HEK293 (cell line): Measurements from ENCODE around the gene RAC3.
A peak's percentile ranks its signal among the peaks of the same experiment; 100 is the strongest.

Experiments used
- CTCF ChIA-PET: fragments of 350-600 bp; formaldehyde crosslinking; extraction: SDS; loops from one replicate; lab custom pipeline; 2021; ENCODE audit warnings: antibody characterized with exemption; lab: Yijun Ruan, JAX
- POLR2A ChIA-PET: fragments of 300-600 bp; formaldehyde crosslinking; extraction: SDS; loops from one replicate; lab custom pipeline; 2020; ENCODE audit warnings: antibody characterized with exemption, inconsistent platforms; lab: Yijun Ruan, JAX
- H3K27ac ChIP-seq: fragments of 200-500 bp; sonication (Bioruptor generic); 2 replicates; pipeline ENCODE4 v1.5.1; 2014; ENCODE audit warnings: low read depth, low read length, control low read depth, inconsistent platforms; ENCODE audit errors: extremely low read depth
- H3K36me3 ChIP-seq, 2 experiments: fragments of 200-500 bp in 1 of 2; sonication (Bioruptor generic) in 1 of 2; 1 replicate in 1 of 2; 2 replicates in 1 of 2; pipeline ENCODE4 v1.5.1; 2014 to 2017; ENCODE audit warnings: inconsistent platforms in 2 of 2, low read length in 2 of 2; ENCODE audit not compliant: control insufficient read depth in 2 of 2, insufficient read depth in 1 of 2
- H3K4me1 ChIP-seq: fragments of 200-500 bp; sonication (Bioruptor generic); 2 replicates; pipeline ENCODE4 v1.5.1; 2014; ENCODE audit warnings: mild to moderate bottlenecking, low read length, inconsistent platforms; ENCODE audit not compliant: control insufficient read depth, insufficient read depth
- H3K4me3 ChIP-seq: 2 replicates; pipeline ENCODE4 v1.5.1; 2011; ENCODE audit warnings: low read depth, mild to moderate bottlenecking, control low read depth, low read length, moderate library complexity
- H3K9me3 ChIP-seq: fragments of 200-500 bp; sonication (Bioruptor generic); 2 replicates; pipeline ENCODE4 v1.5.1; 2014; ENCODE audit warnings: low read depth, low read length, inconsistent platforms; ENCODE audit not compliant: control insufficient read depth, insufficient read depth
- BCL11B ChIP-seq: fragments of 450-650 bp; formaldehyde crosslinking; IDR thresholded peaks from 2 replicates; pipeline ENCODE4 v1.5.1; 2016; ENCODE audit warnings: low read depth, missing biosample characterization, missing genetic modification characterization
- KLF1 ChIP-seq: fragments of 450-650 bp; formaldehyde crosslinking; IDR thresholded peaks from 2 replicates; pipeline ENCODE4 v1.5.1; 2016; ENCODE audit warnings: missing biosample characterization, missing genetic modification characterization
- REPIN1 ChIP-seq: fragments of 450-650 bp; formaldehyde crosslinking; IDR thresholded peaks from 2 replicates; pipeline ENCODE4 v1.5.1; 2017; ENCODE audit warnings: missing biosample characterization, missing genetic modification characterization, low read depth
- SALL2 ChIP-seq: fragments of 450-650 bp; formaldehyde crosslinking; IDR thresholded peaks from 2 replicates; pipeline ENCODE4 v1.5.0; 2017; ENCODE audit warnings: missing biosample characterization, mild to moderate bottlenecking, missing genetic modification characterization, borderline replicate concordance
- SCRT2 ChIP-seq: fragments of 450-650 bp; formaldehyde crosslinking; IDR thresholded peaks from 2 replicates; pipeline ENCODE4 v1.5.1; 2016; ENCODE audit warnings: missing biosample characterization, missing genetic modification characterization
- YY2 ChIP-seq: fragments of 450-650 bp; formaldehyde crosslinking; IDR thresholded peaks from 2 replicates; pipeline ENCODE4 v1.5.1; 2016; ENCODE audit warnings: missing biosample characterization, missing genetic modification characterization
- ZEB2 ChIP-seq: fragments of 450-650 bp; formaldehyde crosslinking; IDR thresholded peaks from 2 replicates; pipeline ENCODE4 v1.5.1; 2016; ENCODE audit warnings: missing biosample characterization, missing genetic modification characterization
- ZIC2 ChIP-seq: fragments of 450-650 bp; formaldehyde crosslinking; IDR thresholded peaks from 2 replicates; pipeline ENCODE4 v1.5.1; 2016; ENCODE audit warnings: missing biosample characterization, missing genetic modification characterization
- ZNF48 ChIP-seq: fragments of 450-650 bp; formaldehyde crosslinking; IDR thresholded peaks from 2 replicates; pipeline ENCODE4 v1.5.1; 2016; ENCODE audit warnings: missing biosample characterization, missing genetic modification characterization
- ZNF561 ChIP-seq: fragments of 450-650 bp; IDR thresholded peaks from 2 replicates; pipeline ENCODE4 v1.5.1; 2018; ENCODE audit warnings: missing biosample characterization, missing genetic modification characterization, borderline replicate concordance
- ZNF623 ChIP-seq: fragments of 450-650 bp; formaldehyde crosslinking; IDR thresholded peaks from 2 replicates; pipeline ENCODE4 v1.5.1; 2016; ENCODE audit warnings: missing biosample characterization, missing genetic modification characterization
- TF ChIP-seq, protein P1 (sequence below): fragments of 450-650 bp; formaldehyde crosslinking; IDR thresholded peaks from 2 replicates; pipeline ENCODE4 v1.5.1; 2017; ENCODE audit warnings: missing biosample characterization, mild to moderate bottlenecking, missing genetic modification characterization, moderate library complexity
- TF ChIP-seq, protein P2 (sequence below): fragments of 450-650 bp; formaldehyde crosslinking; IDR thresholded peaks from 2 replicates; pipeline ENCODE4 v1.5.1; 2016; ENCODE audit warnings: missing biosample characterization, missing genetic modification characterization
- TF ChIP-seq, protein P3 (sequence below): fragments of 450-650 bp; formaldehyde crosslinking; IDR thresholded peaks from 2 replicates; pipeline ENCODE4 v1.5.1; 2016; ENCODE audit warnings: missing biosample characterization, missing genetic modification characterization
- TF ChIP-seq, protein P4 (sequence below): fragments of 450-650 bp; formaldehyde crosslinking; IDR thresholded peaks from 2 replicates; pipeline ENCODE4 v1.5.1; 2017; ENCODE audit warnings: missing biosample characterization, missing genetic modification characterization

RAC3 gene

DNA sequence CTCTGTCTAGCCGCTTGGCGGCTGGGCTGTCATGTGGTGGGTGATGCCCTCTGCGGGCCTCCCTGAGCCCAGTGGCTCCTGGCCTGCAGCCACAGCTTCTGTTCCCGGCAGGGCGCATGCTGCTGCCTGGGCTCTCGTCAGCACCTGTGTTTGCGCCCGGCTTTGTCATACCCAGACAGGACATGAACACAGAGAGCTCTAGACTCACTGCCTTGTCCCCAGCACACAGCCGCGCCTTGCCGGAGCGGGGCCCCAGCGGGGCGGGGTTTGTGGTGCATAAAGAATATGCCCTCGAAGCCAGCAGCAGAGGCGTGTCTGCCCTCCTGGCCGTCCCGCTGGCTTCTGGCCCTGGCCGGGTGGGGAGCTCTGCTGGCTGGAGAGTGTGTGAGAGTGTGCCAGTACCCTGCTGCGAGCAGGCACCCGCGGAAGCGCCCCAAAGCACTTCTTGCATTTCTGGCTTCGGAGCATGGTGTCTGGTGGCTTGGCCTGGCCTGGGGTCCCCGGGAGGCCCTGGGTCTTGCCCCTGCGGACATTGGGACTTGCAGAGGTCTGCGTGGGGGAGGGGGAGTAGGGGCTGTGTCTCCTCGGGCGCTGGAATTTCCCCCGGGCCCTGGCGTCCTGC lies 39.7 kb upstream of the RAC3 start (continued):
- TF ChIP-seq BCL11B (tag by site-specific recombination) (no peak), ZEB2 (tag by site-specific recombination) (no peak), REPIN1 (tag by site-specific recombination) (no peak), ZNF48 (tag by site-specific recombination) (no peak), SCRT2 (tag by site-specific recombination) (no peak), YY2 (no peak), SALL2 (tag by site-specific recombination) (no peak), KLF1 (tag by site-specific recombination) (peak; percentile 41)
- TF ChIP-seq, protein P1, sequence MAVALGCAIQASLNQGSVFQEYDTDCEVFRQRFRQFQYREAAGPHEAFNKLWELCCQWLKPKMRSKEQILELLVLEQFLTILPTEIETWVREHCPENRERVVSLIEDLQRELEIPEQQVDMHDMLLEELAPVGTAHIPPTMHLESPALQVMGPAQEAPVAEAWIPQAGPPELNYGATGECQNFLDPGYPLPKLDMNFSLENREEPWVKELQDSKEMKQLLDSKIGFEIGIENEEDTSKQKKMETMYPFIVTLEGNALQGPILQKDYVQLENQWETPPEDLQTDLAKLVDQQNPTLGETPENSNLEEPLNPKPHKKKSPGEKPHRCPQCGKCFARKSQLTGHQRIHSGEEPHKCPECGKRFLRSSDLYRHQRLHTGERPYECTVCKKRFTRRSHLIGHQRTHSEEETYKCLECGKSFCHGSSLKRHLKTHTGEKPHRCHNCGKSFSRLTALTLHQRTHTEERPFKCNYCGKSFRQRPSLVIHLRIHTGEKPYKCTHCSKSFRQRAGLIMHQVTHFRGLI (tag by site-specific recombination) = peak; percentile 83
- TF ChIP-seq, protein P2, sequence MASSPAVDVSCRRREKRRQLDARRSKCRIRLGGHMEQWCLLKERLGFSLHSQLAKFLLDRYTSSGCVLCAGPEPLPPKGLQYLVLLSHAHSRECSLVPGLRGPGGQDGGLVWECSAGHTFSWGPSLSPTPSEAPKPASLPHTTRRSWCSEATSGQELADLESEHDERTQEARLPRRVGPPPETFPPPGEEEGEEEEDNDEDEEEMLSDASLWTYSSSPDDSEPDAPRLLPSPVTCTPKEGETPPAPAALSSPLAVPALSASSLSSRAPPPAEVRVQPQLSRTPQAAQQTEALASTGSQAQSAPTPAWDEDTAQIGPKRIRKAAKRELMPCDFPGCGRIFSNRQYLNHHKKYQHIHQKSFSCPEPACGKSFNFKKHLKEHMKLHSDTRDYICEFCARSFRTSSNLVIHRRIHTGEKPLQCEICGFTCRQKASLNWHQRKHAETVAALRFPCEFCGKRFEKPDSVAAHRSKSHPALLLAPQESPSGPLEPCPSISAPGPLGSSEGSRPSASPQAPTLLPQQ (tag by site-specific recombination) = no peak
- TF ChIP-seq, protein P3, sequence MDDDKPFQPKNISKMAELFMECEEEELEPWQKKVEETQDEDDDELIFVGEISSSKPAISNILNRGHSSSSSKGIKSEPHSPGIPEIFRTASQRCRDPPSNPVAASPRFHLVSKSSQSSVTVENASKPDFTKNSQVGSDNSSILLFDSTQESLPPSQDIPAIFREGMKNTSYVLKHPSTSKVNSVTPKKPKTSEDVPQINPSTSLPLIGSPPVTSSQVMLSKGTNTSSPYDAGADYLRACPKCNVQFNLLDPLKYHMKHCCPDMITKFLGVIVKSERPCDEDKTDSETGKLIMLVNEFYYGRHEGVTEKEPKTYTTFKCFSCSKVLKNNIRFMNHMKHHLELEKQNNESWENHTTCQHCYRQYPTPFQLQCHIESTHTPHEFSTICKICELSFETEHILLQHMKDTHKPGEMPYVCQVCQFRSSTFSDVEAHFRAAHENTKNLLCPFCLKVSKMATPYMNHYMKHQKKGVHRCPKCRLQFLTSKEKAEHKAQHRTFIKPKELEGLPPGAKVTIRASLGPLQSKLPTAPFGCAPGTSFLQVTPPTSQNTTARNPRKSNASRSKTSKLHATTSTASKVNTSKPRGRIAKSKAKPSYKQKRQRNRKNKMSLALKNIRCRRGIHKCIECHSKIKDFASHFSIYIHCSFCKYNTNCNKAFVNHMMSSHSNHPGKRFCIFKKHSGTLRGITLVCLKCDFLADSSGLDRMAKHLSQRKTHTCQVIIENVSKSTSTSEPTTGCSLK (tag by site-specific recombination) = no peak
- TF ChIP-seq, all 188 proteins: peak for 18

DNA sequence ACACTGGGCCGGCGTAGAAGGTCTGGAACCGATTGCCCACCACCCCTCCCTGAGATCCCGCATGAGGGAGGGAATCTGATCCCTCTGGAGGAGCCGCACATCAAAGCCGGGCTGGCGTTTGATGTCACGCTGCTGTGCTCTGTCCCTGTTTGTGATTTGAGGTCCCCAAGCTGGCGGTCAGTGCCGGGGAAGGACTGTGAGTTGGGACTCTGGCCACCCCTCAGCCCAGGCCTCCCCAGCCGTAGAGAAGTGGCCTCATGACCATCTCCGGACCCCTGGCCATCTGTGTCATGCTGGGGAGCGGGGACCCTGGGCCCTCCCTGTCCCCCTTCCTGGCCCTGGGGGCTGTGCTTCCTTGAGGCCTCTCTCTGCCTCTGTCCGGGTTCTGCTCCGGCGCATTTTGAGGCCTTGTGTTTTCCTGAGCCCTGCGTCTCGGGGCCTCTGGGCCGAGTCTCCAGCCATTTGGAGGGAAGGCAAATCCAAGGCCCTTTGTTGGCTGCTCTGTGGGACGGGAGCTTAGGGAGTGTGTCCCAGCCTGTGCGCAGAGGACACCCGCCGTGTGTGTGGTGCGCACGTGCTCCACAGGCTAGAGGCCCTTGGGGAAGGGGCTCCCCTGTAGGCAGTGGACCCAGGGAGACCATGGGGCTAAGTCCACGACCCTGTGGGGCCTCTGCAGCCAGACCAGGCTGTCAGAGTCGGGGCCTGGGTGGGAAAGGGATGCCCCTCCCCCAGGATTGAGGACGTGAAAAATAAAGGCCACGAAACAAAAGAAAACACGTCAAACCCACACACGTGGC lies 39.0 kb upstream of the RAC3 start:
- Histone ChIP-seq H3K27ac (no peak overlapping the region), H3K4me1 (peaks cover 7% of the 10 kb centered on the region), H3K4me3 (no peak overlapping the region), H3K36me3 (peaks cover 0 to 18% of the 10 kb centered on the region in 2 experiments; a peak in 2 of 3 replicates), H3K9me3 (no peaks in the 10 kb centered on the region)
- TF ChIP-seq ZIC2 (tag by site-specific recombination) (peak; percentile 42), ZNF623 (tag by site-specific recombination) (no peak), ZNF561 (tag by site-specific recombination) (no peak)
- TF ChIP-seq, protein P4, sequence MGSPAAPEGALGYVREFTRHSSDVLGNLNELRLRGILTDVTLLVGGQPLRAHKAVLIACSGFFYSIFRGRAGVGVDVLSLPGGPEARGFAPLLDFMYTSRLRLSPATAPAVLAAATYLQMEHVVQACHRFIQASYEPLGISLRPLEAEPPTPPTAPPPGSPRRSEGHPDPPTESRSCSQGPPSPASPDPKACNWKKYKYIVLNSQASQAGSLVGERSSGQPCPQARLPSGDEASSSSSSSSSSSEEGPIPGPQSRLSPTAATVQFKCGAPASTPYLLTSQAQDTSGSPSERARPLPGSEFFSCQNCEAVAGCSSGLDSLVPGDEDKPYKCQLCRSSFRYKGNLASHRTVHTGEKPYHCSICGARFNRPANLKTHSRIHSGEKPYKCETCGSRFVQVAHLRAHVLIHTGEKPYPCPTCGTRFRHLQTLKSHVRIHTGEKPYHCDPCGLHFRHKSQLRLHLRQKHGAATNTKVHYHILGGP = no peak
- POLR2A ChIA-PET = interaction anchor here (0.7 to 1.4 kb wide), 5 partner anchors 11 to 65 kb away, joined by 3 to 4 read pairs (median 3); partner anchors contain the start of genes CENPX, LRRC45 and MAFG
- CTCF ChIA-PET = interaction anchor here (0.6 to 1.9 kb wide), 4 partner anchors 27 to 480 kb away, joined by 3 to 12 read pairs (median 8); no protein-coding TSS in a partner anchor
